Skeletal muscle tissue (tissue), 4 donors: ENCODE measurements around the gene MACO1. TPM values are rescaled to one million over a fixed set of nuclear protein-coding genes. Genes with fewer than 3 reads are reported as not detected.

Source experiments
- H3K27ac ChIP-seq: one replicate; pipeline ENCODE4 v1.7.0; 2013; ENCODE audit warnings: mild to moderate bottlenecking, low read depth, low read length, inconsistent platforms
- H3K27me3 ChIP-seq, 3 donors: one replicate each; pipeline ENCODE4 v1.7.0; 2013; ENCODE audit warnings: low read length in 3 of 3; ENCODE audit not compliant: control insufficient read depth in 3 of 3, insufficient read depth in 3 of 3
- H3K36me3 ChIP-seq, 3 donors: one replicate each; pipeline ENCODE4 v1.7.0; 2013; ENCODE audit warnings: low read length in 3 of 3; ENCODE audit not compliant: control insufficient read depth in 3 of 3, insufficient read depth in 3 of 3
- H3K4me1 ChIP-seq, 3 donors: one replicate each; pipeline ENCODE4 v1.7.0; 2013; ENCODE audit warnings: low read length in 3 of 3, mild to moderate bottlenecking in 3 of 3; ENCODE audit not compliant: control insufficient read depth in 3 of 3, insufficient read depth in 3 of 3
- H3K4me3 ChIP-seq, 3 donors: one replicate each; pipeline ENCODE4 v1.7.0; 2013; ENCODE audit warnings: low read length in 3 of 3
- H3K9ac ChIP-seq, 3 donors: one replicate each; pipeline ENCODE4 v1.7.0; 2013; ENCODE audit warnings: low read length in 3 of 3, mild to moderate bottlenecking in 3 of 3, moderate library complexity in 2 of 3, low read depth in 1 of 3
- H3K9me3 ChIP-seq, 3 donors: one replicate each; pipeline ENCODE4 v1.7.0; 2013; ENCODE audit warnings: low read length in 3 of 3; ENCODE audit not compliant: control insufficient read depth in 3 of 3
- total RNA-seq: library from RNA; depleted of rRNA; stranded (reverse); fragments of >200 nt; gene quantifications from one replicate; pipeline ENCODE4 v1.2.3, GENCODE V29; 2014
- donor health status: Osteomylitis.

The MACO1 gene
- total RNA-seq, 1 donor from 2014 or later = 16.2 TPM

- peaks cover 0 to 3% (median 0%) of the 10 kb centered on the region in 3 donors for H3K4me1 ChIP-seq
- H3K27me3 ChIP-seq = no peaks in the 10 kb centered on the region
- peaks cover 0 to 4% (median 2%) of the 10 kb centered on the region in 3 donors for H3K9me3 ChIP-seq
- no peak overlapping the region for H3K4me3 ChIP-seq
- no peaks in the 10 kb centered on the region for H3K36me3 ChIP-seq
- no peak overlapping the region for H3K27ac ChIP-seq
- no peak overlapping the region for H3K9ac ChIP-seq
Measured at GRCh38 chr1:25520446-25521061, 89.9 kb downstream of the MACO1 start.

GRCh38 chr1:25522031-25522655 lies 91.4 kb downstream of the MACO1 start:
- Histone ChIP-seq H3K9me3 (peaks cover 0 to 4% (median 2%) of the 10 kb centered on the region in 3 donors), H3K27ac (no peak overlapping the region), H3K9ac (no peak overlapping the region), H3K4me1 (peaks cover 0 to 3% (median 0%) of the 10 kb centered on the region in 3 donors), H3K4me3 (no peak overlapping the region), H3K36me3 (no peaks in the 10 kb centered on the region), H3K27me3 (no peaks in the 10 kb centered on the region)

GRCh38 chr1:25523542-25523941 lies 92.8 kb downstream of the MACO1 start:
- Histone ChIP-seq H3K9me3 (peaks cover 0 to 4% (median 2%) of the 10 kb centered on the region in 3 donors), H3K9ac (no peak overlapping the region), H3K27ac (no peak overlapping the region), H3K27me3 (no peaks in the 10 kb centered on the region), H3K4me3 (no peak overlapping the region), H3K36me3 (no peaks in the 10 kb centered on the region), H3K4me1 (peaks cover 0 to 3% (median 0%) of the 10 kb centered on the region in 3 donors)

- Histone ChIP-seq H3K4me1 (peaks cover 0 to 3% (median 0%) of the 10 kb centered on the region in 3 donors), H3K27me3 (no peaks in the 10 kb centered on the region), H3K9ac (no peak overlapping the region), H3K27ac (no peak overlapping the region), H3K9me3 (peaks cover 0 to 4% (median 2%) of the 10 kb centered on the region in 3 donors), H3K36me3 (no peaks in the 10 kb centered on the region), H3K4me3 (no peak overlapping the region)
Measured at GRCh38 chr1:25524568-25525360, 94.1 kb downstream of the MACO1 start.

- H3K36me3 ChIP-seq = no peaks in the 10 kb centered on the region
- no peak overlapping the region for H3K27ac ChIP-seq
- no peak overlapping the region for H3K9ac ChIP-seq
- H3K9me3 ChIP-seq = peaks cover 0 to 4% (median 2%) of the 10 kb centered on the region in 3 donors
- no peak overlapping the region for H3K4me3 ChIP-seq
- H3K4me1 ChIP-seq = peaks cover 0 to 3% (median 0%) of the 10 kb centered on the region in 3 donors
- H3K27me3 ChIP-seq = no peaks in the 10 kb centered on the region
Measured at GRCh38 chr1:25525361-25525688, 94.6 kb downstream of the MACO1 start.

- H3K36me3 ChIP-seq = no peaks in the 10 kb centered on the region
- no peak overlapping the region for H3K9ac ChIP-seq
- H3K27ac ChIP-seq = no peak overlapping the region
- no peak overlapping the region for H3K4me3 ChIP-seq
- H3K4me1 ChIP-seq = peaks cover 0 to 7% (median 6%) of the 10 kb centered on the region in 3 donors
- peaks cover 0 to 4% (median 2%) of the 10 kb centered on the region in 3 donors for H3K9me3 ChIP-seq
- H3K27me3 ChIP-seq = no peaks in the 10 kb centered on the region
Measured at GRCh38 chr1:25526753-25527152, 96.1 kb downstream of the MACO1 start.

- Histone ChIP-seq H3K4me1 (peaks cover 0 to 7% (median 6%) of the 10 kb centered on the region in 3 donors), H3K4me3 (no peak overlapping the region), H3K9me3 (peaks cover 0 to 4% (median 2%) of the 10 kb centered on the region in 3 donors), H3K36me3 (no peaks in the 10 kb centered on the region), H3K9ac (no peak overlapping the region), H3K27me3 (no peaks in the 10 kb centered on the region), H3K27ac (no peak overlapping the region)
Measured at GRCh38 chr1:25527226-25527846, 96.6 kb downstream of the MACO1 start.

GRCh38 chr1:25527946-25528595 lies 97.4 kb downstream of the MACO1 start:
- H3K9me3 ChIP-seq = peaks cover 0 to 4% (median 2%) of the 10 kb centered on the region in 3 donors
- no peak overlapping the region for H3K27ac ChIP-seq
- no peak overlapping the region for H3K4me3 ChIP-seq
- no peaks in the 10 kb centered on the region for H3K36me3 ChIP-seq
- H3K4me1 ChIP-seq = peaks cover 0 to 7% (median 6%) of the 10 kb centered on the region in 3 donors
- no peak overlapping the region for H3K9ac ChIP-seq
- no peaks in the 10 kb centered on the region for H3K27me3 ChIP-seq

GRCh38 chr1:25528881-25529517 lies 98.3 kb downstream of the MACO1 start:
- Histone ChIP-seq H3K9me3 (peaks cover 0 to 4% (median 2%) of the 10 kb centered on the region in 3 donors), H3K27me3 (no peaks in the 10 kb centered on the region), H3K9ac (no peak overlapping the region), H3K36me3 (no peaks in the 10 kb centered on the region), H3K4me3 (no peak overlapping the region), H3K4me1 (peaks cover 0 to 7% (median 6%) of the 10 kb centered on the region in 3 donors), H3K27ac (no peak overlapping the region)
